Measurements from ENCODE around the gene DCAF11.
"Not testable (repeated sequence)": the region's sequence is repeated elsewhere in the genome, so short reads cannot be mapped to it uniquely, and the experiment has no call there.

The DCAF11 gene

GRCh38 chr14:24098229-24098926 is 16.2 kb upstream of the DCAF11 start:
- no peak for DNase-seq

DNA sequence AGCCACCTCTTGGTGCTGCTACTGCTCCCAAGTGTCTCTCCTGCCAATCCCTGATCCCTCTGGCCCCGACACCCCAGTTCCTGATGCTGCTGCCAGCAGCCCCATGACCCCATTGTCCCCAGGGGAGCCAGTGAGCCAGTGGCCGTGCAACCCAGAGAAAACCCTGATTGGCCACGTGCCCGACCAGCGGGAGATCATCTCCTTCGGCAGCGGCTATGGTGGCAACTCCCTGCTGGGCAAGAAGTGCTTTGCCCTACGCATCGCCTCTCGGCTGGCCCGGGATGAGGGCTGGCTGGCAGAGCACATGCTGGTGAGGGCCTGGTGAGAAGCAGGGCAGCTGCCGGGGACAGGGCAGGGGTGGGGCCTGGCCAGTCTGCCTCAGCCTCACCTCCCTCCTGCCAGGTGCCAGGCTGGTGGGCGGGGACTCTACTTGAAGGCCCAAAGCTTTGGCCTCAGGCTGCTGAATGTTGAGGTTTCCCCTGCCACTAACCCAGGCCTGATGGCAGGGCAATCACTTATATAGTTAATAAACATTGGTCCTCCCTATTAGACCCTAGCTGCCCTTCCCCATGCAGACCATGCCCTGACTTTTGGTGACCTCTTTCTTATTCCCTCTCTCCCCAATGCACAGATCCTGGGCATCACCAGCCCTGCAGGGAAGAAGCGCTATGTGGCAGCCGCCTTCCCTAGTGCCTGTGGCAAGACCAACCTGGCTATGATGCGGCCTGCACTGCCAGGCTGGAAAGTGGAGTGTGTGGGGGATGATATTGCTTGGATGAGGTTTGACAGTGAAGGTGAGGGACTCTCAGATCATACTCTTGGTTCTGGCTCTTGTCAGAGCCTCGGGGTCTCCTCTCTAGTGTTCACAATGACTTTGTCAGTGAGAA is 15.4 kb upstream of the DCAF11 start:
- no peak for DNase-seq

DNA sequence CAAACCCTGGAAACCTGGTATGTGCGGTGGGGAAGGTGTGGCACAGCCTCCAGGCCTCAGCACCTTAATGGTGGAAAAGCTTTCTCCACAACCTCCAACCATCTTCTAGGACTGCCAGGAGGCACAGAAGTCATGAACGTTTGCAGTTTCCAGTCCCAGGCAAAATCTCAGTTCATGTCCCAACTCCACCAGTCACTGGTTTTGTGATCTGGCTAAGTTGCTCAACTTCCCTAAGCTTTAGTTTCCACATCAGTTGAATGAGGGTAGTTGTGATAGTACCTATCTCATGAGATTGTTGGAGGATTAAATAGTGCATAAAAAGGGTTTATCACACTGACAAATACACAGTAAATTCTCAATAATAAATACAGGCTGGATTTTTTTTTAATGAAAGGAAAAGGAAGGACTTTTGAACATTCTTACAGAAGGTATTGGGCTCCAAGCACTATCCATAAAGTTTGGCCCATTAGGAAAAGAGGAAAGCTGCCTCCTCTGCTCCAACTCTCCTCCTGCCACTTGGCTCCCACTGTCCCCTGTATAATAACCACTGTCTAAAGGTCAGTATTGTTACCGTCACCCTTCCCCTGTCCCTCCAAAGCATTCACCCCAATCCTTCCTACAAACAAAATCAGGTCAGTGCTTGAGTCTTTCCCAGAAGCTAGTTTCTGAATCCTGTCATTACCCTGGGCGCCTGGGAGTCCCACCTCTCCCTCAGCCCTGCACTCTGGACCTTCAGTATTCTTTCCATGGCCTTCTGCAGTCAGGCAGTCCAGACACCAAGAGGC is 14.2 kb upstream of the DCAF11 start:
- no peak for DNase-seq

- DNase-seq, result no peak
Measured at GRCh38 chr14:24100982-24101494, 13.5 kb upstream of the DCAF11 start.

- no peak for DNase-seq
Measured at GRCh38 chr14:24102357-24103048, 12.1 kb upstream of the DCAF11 start.

DNA sequence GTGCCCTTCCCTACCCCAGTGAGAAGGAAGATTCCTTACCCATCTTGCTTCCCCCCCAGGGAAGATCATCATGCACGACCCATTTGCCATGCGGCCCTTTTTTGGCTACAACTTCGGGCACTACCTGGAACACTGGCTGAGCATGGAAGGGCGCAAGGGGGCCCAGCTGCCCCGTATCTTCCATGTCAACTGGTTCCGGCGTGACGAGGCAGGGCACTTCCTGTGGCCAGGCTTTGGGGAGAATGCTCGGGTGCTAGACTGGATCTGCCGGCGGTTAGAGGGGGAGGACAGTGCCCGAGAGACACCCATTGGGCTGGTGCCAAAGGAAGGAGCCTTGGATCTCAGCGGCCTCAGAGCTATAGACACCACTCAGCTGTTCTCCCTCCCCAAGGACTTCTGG is 11.1 kb upstream of the DCAF11 start:
- DNase-seq, result no peak

DNA sequence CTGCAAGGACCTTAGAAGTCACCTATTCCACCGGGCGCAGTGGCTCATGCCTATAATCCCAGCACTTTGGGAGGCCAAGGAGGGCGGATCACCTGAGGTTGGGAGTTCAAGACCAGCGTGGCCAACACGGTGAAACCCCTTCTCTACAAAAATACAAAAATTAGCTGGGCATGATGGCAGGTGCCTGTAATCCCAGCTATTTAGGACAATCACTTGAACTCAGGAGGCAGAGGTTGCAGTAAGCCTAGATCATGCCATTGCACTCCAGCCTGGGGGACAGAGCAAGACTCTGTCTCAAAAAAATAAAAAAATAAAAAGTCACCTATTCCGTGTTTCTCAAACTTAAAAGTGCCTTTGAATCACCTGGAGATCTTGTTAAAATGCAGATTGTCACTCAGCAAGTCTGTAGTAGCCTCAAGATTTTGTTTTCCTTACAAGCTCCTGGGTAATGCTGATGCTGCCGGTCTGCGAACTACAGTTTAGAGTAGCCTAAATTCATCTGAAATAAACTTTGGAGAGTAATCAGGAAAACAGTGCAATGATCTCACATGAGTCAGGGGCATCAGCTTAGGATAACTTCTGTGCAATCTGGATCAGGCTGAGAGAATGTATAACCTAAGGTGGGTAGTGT is 8.9 kb upstream of the DCAF11 start:
- DNase-seq, result not testable (repeated sequence)

DNA sequence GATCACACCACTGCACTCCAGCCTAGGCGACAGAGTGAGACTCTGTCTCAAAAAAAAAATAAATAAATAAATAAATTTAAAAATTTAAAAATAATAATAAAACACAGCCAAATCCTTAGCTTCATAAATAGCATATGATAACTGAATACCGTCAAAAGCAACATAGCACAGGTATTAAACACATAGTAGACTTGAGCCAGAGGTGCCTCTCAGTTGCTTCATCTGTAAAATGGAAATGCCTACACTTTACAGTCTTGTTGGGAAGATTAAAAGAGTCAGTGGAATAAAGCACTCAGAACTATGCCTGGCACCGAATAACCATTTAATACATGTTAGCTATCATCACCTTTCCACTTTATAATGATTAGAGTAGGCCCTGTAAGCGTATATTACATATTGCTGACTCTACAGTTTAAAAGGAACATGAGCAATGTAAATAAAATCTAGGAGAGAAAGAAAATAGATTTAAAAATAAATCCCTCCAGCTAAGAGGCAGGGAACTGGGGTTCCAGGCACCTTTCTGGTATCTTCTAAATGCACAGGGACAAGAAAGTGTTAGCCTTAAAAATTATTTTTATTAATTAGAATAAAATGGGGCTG is 7.8 kb upstream of the DCAF11 start:
- DNase-seq, result no peak

GRCh38 chr14:24108336-24108874 is 6.2 kb upstream of the DCAF11 start:
- no peak for DNase-seq

- no peak for DNase-seq
Measured at GRCh38 chr14:24110060-24110459, 4.5 kb upstream of the DCAF11 start.

DNA sequence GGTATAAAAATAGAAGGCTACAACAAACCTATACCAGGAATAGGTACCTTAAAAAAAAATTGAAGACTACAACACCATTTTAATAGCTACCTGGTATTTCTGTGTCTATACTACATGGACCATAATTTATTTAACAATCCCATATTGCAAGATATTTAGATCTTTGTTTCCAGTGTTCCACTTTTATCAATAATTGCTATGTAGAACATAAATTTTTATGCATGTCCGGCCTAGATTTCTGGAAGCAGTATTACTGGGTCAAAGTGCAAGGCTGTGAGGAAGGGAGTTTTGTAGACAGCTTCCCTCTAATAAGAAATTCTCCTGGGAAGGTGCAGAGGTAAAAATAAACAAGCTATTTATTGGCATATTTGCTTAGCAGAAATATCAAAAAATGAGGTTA is 4.1 kb upstream of the DCAF11 start:
- DNase-seq, result no peak

DNA sequence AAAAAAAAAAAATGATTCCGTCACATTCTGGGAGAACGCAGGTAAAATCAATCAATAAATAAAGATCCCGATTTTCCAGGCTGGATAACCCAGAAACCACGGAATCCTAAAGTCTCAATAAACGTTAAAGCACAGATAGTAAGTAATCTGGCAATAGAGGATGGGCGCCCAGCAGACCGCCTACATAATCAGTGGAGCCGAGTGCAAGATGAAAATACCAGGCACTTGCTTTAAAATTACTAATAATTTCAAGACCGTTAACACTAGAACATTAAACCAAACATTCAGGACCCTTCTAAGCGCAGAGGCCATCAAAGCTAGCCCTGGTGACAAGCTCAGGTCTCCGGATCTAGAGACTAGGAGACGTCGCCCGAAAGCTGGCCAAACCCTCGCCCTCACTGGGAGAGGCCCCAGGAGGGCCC is 1.2 kb upstream of the DCAF11 start:
- no peak for DNase-seq

- DNase-seq, result peak; percentile 83
Measured at GRCh38 chr14:24113801-24114531, 611 bp upstream of the DCAF11 start.

- DNase-seq, result no peak
Measured at GRCh38 chr14:24115422-24116127, 998 bp downstream of the DCAF11 start.

DNA sequence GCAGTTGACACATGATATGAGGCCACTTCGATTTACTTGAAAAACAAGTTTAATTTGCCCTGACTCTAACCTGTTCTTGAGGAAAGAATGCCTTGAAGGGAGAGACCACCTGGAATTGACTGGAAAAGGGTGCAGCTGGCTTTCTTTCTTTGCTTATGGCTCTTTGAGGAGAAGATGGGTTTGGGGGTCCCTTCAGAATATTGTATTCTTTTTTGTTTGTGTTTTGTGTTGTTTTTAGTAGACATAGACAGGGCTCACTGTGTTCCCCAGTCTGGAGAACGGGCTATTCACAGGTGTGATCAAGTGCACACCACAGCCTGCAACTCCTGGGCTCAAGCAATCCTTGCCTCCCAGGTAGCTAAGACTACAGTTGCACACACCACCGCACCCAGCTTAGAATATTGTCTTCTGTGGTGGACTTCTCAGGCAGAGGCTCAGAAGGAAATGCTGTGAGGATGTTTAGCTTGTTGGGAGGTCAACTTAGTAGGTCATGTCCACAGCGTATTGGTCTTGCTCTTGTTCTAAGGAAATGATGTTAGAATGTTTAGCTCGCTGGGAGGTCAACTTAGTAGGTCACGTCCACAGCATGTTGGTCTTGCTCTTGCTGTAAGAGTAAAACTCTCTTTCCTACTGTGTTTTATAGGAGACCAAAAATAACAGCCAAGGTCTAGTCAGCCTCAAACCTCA is 1.7 kb downstream of the DCAF11 start:
- DNase-seq, result no peak

DNA sequence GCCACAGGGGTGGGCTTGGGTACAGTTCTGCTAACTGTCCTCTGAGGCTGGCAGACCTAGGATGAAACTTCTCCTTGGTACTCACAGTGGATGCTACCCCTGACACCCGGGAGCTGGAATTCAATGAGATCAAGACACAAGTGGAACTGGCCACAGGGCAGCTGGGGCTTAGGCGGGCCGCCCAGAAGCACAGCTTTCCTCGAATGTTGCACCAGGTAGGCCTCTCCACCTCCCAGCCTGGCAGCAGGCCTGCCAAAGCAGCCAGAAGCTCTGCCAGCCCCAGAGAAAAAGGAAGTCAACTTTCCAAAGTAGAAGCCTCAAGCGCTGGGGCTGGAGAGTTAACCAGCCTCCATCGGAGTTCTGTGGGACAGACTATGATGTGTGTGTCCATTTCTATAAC is 2.6 kb downstream of the DCAF11 start:
- DNase-seq, result no peak

DNA sequence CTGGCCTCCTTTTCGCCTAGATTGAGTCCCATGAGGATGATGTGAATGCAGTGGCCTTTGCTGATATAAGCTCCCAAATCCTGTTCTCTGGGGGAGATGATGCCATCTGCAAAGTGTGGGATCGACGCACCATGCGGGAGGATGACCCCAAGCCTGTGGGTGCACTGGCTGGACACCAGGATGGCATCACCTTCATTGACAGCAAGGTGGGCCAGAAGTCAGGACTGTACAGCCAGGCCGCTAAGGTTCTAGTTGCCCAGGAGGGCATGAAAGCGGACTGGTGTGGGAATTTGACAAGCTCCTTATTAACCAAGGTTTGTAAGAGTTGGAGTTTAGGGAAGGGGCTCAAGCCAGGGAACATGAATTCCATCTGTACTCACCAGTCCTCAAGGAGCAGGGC is 5.1 kb downstream of the DCAF11 start:
- DNase-seq, result no peak

DNA sequence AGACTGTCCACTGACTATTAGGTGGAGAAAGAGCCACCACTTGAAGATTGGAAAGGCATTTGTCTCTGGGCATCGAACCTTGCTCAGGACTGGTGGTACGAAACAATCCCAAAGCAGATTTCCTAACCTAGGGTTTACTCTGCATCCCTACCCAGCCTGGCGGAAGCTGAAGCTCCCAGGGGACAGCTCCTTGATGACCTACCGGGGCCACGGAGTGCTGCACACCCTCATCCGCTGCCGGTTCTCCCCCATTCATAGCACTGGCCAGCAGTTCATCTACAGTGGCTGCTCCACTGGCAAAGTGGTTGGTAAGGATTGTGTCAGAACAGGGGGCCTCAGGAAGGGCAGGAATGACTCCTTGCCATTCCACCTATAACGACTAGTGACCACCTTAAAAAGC is 6.6 kb downstream of the DCAF11 start:
- DNase-seq, result no peak

GRCh38 chr14:24122416-24122815 is 7.8 kb downstream of the DCAF11 start:
- DNase-seq, result no peak

Measured in GDM1 (cell line).